ENCODE data around the gene NAXE.
"Not testable (repeated sequence)": the region's sequence is repeated elsewhere in the genome, so short reads cannot be mapped to it uniquely, and the experiment has no call there.

The NAXE gene

DNA sequence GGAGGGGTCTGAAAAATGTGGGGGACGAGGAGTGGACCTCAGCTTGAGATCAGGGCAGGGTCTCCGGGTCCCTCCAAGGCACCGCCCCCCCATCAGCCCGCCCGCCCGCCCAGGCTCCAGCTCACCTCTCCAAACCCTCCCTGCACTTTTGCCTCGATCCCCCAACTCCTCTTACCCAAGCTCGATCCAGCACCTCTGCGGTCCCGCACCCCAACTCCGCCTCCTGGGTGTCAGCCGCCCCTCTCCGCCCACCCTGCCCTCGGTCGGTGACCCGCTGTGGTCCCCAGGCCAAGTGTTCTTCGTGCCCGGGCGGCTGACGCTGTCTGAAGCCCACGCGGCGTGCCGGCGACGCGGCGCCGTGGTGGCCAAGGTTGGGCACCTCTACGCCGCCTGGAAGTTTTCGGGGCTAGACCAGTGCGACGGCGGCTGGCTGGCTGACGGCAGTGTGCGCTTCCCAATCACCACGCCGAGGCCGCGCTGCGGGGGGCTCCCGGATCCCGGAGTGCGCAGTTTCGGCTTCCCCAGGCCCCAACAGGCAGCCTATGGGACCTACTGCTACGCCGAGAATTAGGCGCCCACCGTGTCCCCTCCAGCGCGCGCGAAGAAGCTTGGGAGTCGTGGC is 33.3 kb downstream of the NAXE start:
- DNase-seq = no peak

DNA sequence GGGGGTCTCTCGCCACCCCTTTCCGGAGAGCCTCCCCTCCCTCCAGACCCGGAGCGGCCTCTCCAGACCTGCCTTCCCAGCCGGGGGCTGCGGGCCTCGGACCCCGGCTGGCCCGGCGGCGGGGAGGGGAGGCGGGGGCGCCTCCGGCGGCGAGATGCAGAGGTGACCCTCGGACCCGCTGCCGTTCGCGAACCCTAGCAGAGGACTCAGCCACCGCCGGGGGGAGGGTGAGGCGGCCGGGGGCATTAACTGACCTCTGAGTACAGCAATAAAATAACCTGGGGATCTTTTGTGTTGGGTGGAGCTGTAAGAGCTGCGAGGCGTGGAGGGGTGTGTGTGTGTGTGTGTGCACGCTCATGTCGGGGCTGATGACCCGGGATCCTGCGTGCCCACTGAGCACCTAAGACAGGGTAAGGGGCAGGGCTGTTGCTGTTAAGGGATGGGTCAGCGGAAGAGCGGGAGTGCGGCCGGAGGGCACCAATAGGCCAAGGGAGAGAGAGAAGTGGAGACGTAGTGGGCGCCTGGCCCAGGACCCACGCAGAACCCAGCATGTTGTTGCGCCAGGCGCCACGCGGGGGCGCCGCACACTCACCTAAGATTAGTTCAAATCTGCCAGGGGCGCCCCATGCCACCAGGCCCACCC is 34.0 kb downstream of the NAXE start:
- peak; percentile 36 for DNase-seq

DNA sequence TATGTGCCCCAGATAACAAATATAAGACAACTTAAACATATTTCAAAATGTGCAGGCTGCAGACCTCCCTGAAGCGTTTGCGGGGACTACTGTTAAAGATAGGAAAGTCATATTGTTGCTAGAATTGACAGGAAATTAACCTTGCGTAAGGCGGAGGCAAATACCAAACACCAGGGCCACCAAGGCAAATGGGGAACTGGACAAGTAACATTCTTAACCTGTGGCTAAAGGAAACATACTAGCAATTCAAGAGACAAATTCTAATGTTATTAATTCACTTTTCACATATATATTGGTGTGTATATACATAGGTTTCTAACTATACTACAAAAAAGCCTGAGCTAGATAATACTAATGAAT is 34.5 kb downstream of the NAXE start:
- DNase-seq = no peak

DNA sequence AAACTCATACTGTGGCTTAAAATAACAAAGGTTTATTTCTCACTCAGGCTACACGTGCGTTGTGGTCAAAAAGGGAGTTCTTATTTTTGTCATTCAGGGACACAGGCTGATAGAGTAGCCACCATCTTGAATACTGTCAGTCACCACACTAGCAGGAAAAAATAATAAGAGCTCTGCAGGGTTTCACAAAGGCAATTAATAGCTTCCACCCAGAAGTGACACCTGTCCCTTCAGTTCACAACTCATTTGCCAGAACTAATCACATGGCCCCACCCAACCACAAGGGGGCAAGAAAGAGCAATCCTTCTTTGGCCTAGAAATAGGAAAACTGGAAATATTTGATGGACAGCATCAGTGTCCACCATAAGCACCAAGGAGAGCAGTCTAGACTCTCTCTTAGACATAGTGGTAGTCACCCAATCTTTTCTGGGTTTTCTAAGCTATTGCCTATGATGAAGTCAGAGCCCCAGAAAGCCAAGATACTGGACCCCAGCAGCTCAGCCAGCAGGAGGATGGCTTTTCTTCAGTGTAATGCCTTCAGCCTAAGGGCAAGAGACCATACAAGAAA is 35.8 kb downstream of the NAXE start:
- DNase-seq = peak; percentile 53

DNA sequence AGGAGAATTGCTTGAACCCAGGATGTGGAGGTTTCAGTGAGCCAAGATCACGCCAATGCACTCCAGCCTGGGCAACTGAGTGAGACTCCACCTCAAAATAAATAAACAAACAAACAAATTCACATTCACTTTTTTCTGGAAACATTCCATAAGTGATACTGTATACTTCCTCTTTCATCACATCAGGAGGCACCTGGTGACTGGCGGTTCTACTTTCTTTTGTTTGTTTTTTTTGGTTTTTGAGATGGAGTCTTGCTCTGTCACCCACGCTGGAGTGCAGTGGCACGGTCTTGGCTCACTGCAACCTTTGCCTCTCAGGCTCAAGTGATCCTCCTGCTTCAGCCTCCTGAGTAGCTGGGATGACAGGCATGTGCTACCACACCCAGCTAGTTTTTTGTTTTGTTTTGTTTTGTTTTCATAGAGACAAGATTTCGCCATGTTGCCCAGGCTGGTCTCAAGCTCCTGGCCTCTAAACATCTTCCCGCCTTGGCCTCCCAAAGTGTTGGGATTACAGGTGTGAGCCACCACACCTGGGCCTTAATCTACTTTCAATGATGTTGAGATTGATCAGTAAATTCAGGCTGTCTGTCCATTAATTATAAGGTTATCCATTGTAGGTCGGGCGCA is 38.4 kb downstream of the NAXE start:
- DNase-seq = no peak

DNA sequence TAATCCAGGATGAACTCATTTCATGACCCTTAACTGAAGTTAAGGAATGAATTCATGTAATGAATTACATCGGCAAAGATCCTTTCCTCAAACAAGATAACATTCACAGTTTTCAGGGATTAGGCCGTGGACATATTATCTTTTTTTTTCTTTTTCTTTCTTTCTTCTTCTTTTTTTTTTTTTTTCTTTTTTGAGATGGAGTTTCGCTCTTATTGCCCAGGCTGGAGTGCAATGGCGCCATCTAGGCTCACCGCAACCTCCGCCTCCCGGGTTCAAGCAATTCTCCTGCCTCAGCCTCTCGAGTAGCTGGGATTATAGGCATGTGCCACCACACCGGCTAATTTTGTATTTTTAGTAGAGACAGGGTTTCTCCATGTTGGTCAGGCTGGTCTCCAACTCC is 39.6 kb downstream of the NAXE start:
- not testable (repeated sequence) for DNase-seq

DNA sequence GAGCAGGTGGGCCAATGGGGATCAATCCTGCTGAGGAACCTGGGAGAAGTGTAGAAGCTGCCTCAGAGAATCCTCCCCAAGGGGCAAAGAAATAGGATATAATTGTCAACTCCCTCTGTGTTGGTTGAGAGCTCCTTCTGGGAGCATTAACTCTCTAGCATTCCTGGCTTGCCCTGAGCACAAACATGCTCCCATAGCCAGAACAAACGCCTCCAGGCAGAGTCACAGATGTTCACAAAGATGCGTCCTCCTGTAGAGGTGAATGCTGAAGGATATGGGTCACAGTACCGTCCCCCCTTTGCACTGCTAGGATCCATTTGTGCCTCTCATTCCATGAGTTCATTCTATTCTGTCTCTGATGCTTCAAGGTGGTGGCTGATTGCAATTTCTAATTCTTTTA is 40.8 kb downstream of the NAXE start:
- no peak for DNase-seq

DNA sequence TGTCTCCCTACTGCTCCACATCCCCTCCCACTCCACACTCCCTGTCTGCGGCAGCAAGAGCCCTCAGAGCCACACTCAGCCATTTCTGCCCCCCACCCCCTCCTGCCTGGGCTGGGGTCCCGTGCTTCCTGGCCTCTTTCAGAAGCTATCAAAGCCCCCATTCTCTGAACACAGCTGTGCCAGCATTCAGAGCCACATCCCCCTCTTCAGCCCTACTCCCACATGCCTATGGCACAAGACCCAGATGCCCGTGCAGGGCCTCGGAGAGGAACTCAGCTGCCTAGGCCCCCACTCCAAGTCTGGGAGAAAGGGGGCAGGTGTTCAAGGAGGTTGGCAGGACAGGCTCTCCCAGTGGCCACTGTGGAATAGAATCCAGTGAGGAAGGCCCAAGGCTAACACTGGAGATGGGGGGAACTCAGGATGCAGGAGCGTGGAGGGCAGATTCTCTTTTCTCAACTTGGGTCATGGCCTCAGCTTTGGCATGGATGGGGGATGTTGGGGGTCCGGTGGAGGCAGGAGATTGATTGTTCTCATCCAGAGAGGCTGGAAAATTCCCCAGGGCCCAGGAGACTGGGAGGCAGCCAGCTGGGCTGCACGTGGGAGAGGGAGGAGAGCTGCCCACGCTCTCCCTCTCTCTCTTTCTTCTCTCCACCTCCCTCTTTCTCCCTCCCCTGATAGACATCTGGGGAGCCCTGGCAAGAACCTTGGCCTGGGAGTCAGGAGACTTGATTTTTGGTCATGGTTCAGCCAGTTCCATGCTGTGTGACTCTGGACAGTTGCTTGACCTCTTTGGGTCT is 46.8 kb downstream of the NAXE start:
- DNase-seq = no peak

DNA sequence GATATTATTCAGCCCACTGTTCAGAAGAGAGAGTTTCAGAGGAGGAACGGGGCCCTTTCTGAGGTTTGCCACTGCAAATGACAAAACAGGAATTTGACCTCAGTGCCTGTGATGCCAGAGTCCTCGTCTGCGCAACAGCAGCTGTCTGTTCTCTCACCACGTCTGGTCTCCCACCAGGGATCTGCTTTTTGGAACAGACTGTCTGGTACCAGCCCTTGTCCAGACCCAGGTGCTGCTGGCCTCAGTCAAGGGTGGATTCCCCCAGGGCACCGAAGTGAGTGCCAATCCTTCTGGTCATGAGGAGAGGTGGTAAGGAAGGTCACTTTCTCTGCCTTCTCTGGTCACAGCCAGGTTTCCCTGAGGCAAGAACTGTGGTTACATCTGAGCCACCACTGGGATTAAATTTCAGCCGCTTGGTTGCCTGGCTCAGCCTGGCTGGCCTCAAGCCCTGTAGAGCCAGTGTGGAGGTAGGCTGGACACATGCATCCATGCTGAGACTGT is 48.1 kb downstream of the NAXE start:
- peak; percentile 55 for DNase-seq

DNA sequence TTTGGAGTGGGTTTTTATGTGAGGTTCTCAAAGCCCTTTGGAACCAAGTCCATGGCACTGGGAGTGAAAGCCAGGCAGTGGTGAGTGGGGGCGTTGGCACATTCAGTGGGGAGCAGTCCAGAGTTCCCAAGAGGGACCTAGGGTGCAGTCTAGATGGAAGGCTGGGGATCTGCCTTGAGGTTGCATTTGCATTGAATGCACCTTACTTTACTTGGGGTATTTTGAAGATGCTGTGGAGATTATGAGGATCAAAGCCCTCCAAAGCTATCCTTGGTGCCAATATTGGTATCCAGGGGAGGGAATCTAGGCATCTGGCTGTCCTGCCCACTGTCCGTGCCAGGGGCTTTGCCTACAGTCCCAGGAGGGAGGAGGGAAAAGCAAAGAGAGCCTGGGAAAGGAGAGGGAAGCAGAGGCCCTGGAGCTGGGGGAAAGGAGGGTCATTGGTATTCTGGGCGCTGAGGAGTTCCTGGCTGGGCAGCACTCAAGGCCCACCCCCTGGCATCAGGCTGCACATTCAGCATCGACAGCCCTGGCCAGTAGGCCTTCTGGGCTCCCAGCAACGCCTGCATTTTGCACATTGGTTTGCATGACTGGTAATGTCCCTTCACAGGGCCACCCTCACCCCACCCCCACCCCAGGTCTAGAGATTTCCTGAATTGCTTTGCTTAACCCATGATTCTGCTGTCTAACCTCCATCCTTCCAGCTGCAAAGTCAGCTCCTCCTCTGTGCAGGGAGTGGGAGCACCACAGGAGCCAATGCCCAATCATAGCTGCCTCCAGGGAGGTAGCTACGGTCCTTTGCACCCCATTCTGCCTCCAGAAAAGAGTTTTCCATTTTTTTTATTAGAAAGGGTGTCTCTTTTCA is 49.5 kb downstream of the NAXE start:
- no peak for DNase-seq

DNA sequence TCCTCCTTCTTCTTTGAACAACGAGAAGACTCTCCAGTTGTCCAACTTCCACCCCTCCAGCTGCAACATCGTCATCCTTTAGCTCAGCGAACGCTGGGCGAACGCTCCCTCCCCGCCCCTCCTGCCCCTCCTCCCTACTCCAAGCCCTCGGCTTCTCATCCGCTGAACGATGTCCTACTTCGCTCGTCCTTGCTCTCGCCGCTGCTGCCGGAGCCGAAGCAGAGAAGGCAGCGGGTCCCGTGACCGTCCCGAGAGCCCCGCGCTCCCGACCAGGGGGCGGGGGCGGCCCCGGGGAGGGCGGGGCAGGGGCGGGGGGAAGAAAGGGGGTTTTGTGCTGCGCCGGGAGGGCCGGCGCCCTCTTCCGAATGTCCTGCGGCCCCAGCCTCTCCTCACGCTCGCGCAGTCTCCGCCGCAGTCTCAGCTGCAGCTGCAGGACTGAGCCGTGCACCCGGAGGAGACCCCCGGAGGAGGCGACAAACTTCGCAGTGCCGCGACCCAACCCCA is 50.2 kb downstream of the NAXE start, which contains the start of gene BCAN:
BCAN (plus strand) TSS at position 357 of the 504 bp plus-strand sequence. CDS start 3,938 bp downstream, outside the sequence.
- DNase-seq = no peak

DNA sequence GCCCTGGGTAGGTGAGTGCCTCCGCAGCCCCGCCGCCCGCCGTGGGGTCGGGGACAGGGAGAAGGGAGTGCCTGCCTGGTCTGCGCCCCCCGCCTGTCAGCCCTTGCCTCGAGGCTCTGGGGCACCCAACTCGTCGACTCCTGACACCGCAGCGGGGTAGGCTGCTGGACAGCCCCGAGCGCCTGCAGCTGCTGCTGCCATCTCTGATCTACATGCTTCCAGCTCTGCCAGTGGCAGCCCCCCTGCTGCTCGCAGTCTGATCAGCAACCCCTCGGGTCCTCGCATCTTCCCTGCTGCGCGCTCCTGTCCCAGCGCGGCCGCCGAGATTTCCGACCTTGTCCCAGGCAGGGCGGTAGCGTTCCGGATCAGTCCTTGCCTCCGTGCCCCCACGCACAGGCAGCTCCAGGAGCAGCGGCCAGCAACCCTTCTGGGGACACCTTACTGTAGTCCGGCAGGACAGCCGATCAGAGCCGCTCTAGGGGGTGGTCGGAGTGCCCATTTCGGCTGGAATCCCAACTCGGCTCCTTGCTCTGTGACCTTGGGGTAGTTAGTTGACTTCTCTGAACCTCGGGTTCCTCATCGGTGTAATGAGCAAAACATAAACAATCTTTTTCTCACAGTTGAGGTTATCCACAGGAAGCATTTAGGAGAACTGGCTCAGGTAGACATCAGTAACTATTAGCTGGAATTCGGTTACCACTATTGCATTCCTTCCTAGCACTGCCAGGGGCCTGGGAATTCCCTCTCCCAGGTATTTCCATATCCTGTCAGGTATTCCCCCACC is 50.9 kb downstream of the NAXE start:
- DNase-seq = no peak

DNA sequence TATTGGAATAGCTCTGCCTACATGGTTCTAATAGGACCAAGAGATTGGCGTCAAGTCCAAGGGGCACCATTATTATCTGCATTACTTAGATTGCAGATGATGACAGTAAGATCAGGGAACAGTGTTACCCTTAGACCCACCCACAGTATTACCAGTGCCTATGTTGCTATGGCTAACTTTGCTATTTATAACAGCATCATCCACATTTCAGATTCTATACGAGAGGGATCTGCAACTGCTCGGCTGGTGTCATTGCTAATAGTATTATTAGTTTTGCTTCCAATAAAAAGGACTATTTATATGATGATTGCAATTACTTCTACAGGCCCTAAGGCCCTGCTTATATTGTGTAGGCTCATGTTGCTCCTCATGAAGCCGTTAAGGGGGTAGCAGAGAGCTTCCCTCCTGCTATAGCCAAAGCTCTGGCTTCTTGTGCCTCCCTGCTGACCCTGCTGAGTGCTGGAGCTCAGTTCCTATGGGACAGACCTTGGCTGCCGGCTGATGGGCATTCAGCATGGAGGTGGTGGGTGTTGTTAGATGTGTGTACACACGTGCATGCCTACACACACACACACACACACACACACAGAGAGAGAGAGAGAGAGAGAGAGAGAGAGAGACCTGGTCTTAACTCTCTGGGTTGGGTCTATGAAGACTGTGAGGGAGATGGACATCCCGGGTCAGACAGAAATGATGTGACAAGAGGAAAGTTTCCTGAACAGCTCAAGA is 51.6 kb downstream of the NAXE start:
- no peak for DNase-seq

DNA sequence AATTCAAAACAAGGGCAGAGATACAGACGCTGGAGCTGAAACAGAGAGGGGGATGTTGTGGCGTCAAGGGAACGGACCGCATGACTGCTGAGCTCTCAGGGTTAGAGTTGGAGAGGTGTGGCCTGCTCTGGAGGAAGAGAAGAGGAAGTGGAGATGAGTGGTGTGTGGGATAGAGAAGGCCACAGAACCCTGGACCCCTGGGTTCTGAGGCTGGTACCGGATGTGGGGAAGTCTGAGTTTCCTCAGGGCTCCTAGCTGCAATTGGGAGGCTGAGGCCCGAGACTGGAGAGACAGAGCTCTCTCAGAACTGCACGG is 52.2 kb downstream of the NAXE start:
- no peak for DNase-seq
